ENCODE measurements around the gene NUDCD2.

DNA sequence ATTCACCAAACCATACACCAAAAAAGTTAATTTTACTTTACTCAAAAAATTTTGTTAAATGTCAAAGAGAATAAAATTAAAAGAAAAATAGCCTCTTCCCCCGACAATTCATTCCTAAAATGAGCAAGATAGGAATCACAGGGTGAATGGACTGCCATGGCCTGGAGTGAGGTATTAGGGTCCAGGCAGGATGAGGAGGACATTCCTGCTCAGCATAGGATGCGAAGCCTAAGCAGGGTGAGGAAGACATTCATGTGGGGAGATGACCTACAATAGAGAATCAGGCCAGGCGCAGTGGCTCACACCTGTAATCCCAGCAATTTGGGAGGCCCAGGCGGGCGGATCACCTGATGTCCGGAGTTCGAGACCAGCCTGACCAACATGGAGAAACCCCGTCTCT is 8.4 kb downstream of the NUDCD2 start:
- TF ChIP-seq, protein P1, sequence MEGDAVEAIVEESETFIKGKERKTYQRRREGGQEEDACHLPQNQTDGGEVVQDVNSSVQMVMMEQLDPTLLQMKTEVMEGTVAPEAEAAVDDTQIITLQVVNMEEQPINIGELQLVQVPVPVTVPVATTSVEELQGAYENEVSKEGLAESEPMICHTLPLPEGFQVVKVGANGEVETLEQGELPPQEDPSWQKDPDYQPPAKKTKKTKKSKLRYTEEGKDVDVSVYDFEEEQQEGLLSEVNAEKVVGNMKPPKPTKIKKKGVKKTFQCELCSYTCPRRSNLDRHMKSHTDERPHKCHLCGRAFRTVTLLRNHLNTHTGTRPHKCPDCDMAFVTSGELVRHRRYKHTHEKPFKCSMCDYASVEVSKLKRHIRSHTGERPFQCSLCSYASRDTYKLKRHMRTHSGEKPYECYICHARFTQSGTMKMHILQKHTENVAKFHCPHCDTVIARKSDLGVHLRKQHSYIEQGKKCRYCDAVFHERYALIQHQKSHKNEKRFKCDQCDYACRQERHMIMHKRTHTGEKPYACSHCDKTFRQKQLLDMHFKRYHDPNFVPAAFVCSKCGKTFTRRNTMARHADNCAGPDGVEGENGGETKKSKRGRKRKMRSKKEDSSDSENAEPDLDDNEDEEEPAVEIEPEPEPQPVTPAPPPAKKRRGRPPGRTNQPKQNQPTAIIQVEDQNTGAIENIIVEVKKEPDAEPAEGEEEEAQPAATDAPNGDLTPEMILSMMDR (IDR thresholded peaks at IDR 0.05; ENCODE audit: low read length): no peak
- no peak for TF ChIP-seq EZH2 (IDR thresholded peaks at IDR 0.05; ENCODE audit: borderline replicate concordance, low read length)
